Endothelial cell of umbilical vein (primary cell): ENCODE data around the gene BIK. TPM values are rescaled to one million over a fixed set of nuclear protein-coding genes. Genes with fewer than 3 reads are reported as not detected.

Experiments
- BruUV-seq: library from RNA; stranded (reverse); fragments of 400-500 nt; replicated peaks from 2 replicates; lab custom pipeline; 2021; lab: Mats Ljungman, UMichigan
- CTCF ChIA-PET: fragments of 300-600, 350-600 bp; sonication (Branson Sonifier 250); formaldehyde crosslinking; loops from one replicate; lab custom pipeline; 2021; ENCODE audit warnings: antibody characterized with exemption, inconsistent platforms; lab: Charles Lee
- POLR2A ChIA-PET: fragments of 300-600, 350-600 bp; sonication (Branson Sonifier 250); formaldehyde crosslinking; loops from one replicate; lab custom pipeline; 2021; ENCODE audit warnings: antibody characterized with exemption, inconsistent platforms; lab: Charles Lee
- DNase-seq: peaks from one replicate; pipeline ENCODE4 v3.0.0-alpha.2; 2011; ENCODE audit warnings: low read depth, low spot score
- FAIRE-seq: peaks from 2 replicates; lab custom pipeline; 2011; peaks lifted over from hg19 to GRCh38; lab: Jason Lieb, UNC
- H2AFZ ChIP-seq: 2 replicates; pipeline ENCODE4 v1.6.0; 2012; ENCODE audit warnings: low read depth, low read length, control low read depth, inconsistent platforms
- H3K27ac ChIP-seq: 2 replicates; pipeline ENCODE4 v1.5.1; 2011; ENCODE audit warnings: low read depth, mild to moderate bottlenecking, control low read depth, low read length, moderate library complexity; ENCODE audit not compliant: insufficient read depth
- H3K27me3 ChIP-seq, 2 experiments: 2 replicates each; pipeline versions ENCODE4 v1.6.0 to v1.6.1; 2011; ENCODE audit warnings: low read length in 2 of 2, mixed read lengths in 1 of 2; ENCODE audit not compliant: control insufficient read depth in 2 of 2, insufficient read depth in 2 of 2
- H3K36me3 ChIP-seq, 2 experiments: 2 replicates in 1 of 2; 3 replicates in 1 of 2; pipeline ENCODE4 v1.5.1; 2011; ENCODE audit warnings: low read length in 2 of 2, mild to moderate bottlenecking in 1 of 2, moderate library complexity in 1 of 2; ENCODE audit not compliant: control insufficient read depth in 2 of 2, insufficient read depth in 2 of 2; ENCODE audit errors: extremely low read depth in 1 of 2
- H3K4me1 ChIP-seq: 3 replicates; pipeline ENCODE4 v1.5.1; 2011; ENCODE audit warnings: mild to moderate bottlenecking, low read length; ENCODE audit not compliant: control insufficient read depth, insufficient read depth; ENCODE audit errors: extremely low read depth
- H3K4me2 ChIP-seq: 2 replicates; pipeline ENCODE4 v1.6.1; 2011; ENCODE audit warnings: low read length, control low read depth, mixed read lengths; ENCODE audit not compliant: insufficient read depth
- H3K4me3 ChIP-seq, 3 experiments: fragments of 200-600 bp in 1 of 3; sonication (generic), shearing (Covaris generic) in 1 of 3; replicated peaks in 1 of 3; 2 replicates each; pipeline ENCODE4 v1.5.1; 2011 to 2016; ENCODE audit warnings: control low read depth in 3 of 3, low read length in 3 of 3, mild to moderate bottlenecking in 2 of 3, inconsistent platforms in 1 of 3, low read depth in 1 of 3, moderate library complexity in 1 of 3; ENCODE audit not compliant: insufficient read depth in 1 of 3
- H3K79me2 ChIP-seq: 2 replicates; pipeline ENCODE4 v1.6.0; 2012; ENCODE audit warnings: low read length, inconsistent platforms; ENCODE audit not compliant: control insufficient read depth, insufficient read depth
- H3K9ac ChIP-seq: replicated peaks from 2 replicates; pipeline ENCODE3; 2011; ENCODE audit warnings: low read length, control low read depth; ENCODE audit not compliant: insufficient read depth; ENCODE audit errors: extremely low read depth
- H3K9me1 ChIP-seq: replicated peaks from 3 replicates; pipeline ENCODE4 v1.6.0; 2011; ENCODE audit warnings: mild to moderate bottlenecking, low read length; ENCODE audit not compliant: control insufficient read depth, insufficient read depth; ENCODE audit errors: extremely low read depth
- H3K9me3 ChIP-seq: replicated peaks from 2 replicates; pipeline ENCODE4 v1.5.1; 2012; ENCODE audit warnings: low read length, inconsistent platforms; ENCODE audit not compliant: control insufficient read depth, insufficient read depth
- H4K20me1 ChIP-seq: replicated peaks from 2 replicates; pipeline ENCODE3; 2011; ENCODE audit warnings: mild to moderate bottlenecking, low read length; ENCODE audit not compliant: control insufficient read depth, insufficient read depth; ENCODE audit errors: extremely low read depth
- CTCF ChIP-seq, 2 donors: IDR thresholded peaks; 1 replicate in 1 of 2; 2 replicates in 1 of 2; pipeline ENCODE4 v1.5.1; 2011; ENCODE audit warnings: low read length in 2 of 2, mild to moderate bottlenecking in 2 of 2, moderate library complexity in 2 of 2, control low read depth in 1 of 2, inconsistent platforms in 1 of 2, low read depth in 1 of 2; ENCODE audit not compliant: insufficient read depth in 1 of 2; ENCODE audit errors: extremely low read depth in 1 of 2
- EZH2 ChIP-seq: IDR thresholded peaks from 2 replicates; pipeline ENCODE4 v1.6.1; 2012; ENCODE audit warnings: borderline replicate concordance, low read depth, mild to moderate bottlenecking, moderate library complexity, low read length, inconsistent platforms; ENCODE audit not compliant: severe bottlenecking
- FOS ChIP-seq: IDR thresholded peaks from 2 replicates; pipeline ENCODE4 v1.6.1; 2011; ENCODE audit warnings: mild to moderate bottlenecking, low read length, moderate library complexity, borderline replicate concordance; ENCODE audit not compliant: insufficient read depth
- GATA2 ChIP-seq: IDR thresholded peaks from 2 replicates; pipeline ENCODE4 v1.7.0; 2011; ENCODE audit warnings: low read depth, mild to moderate bottlenecking, moderate library complexity, mixed read lengths, low read length; ENCODE audit not compliant: insufficient read length, insufficient read depth
- JUN ChIP-seq: IDR thresholded peaks from 2 replicates; pipeline ENCODE4 v1.6.1; 2011; ENCODE audit warnings: borderline replicate concordance, low read depth; ENCODE audit not compliant: insufficient read length, insufficient read depth
- MAX ChIP-seq: IDR thresholded peaks from 2 replicates; pipeline ENCODE4 v1.6.1; 2011; ENCODE audit not compliant: insufficient read depth, insufficient read length
- MYC ChIP-seq: IDR thresholded peaks from one replicate; pipeline ENCODE4 v1.6.1; 2011; ENCODE audit warnings: mild to moderate bottlenecking, low read depth, low read length
- POLR2A ChIP-seq: IDR thresholded peaks from 2 replicates; pipeline ENCODE4 v1.6.1; 2012; ENCODE audit warnings: low read depth, mild to moderate bottlenecking, control low read depth, low read length
- POLR2AphosphoS5 ChIP-seq: IDR thresholded peaks from 2 replicates; pipeline ENCODE4 v1.6.1; 2012; ENCODE audit warnings: low read depth, mild to moderate bottlenecking, control low read depth, low read length, moderate library complexity; ENCODE audit not compliant: insufficient read depth
- dilution Hi-C: fragments of 300-500 bp; cut with MboI; formaldehyde crosslinking; loops from one replicate; pipeline ENCODE4 v1.15.0; 2019; ENCODE audit warnings: low sequenced_read_pairs; ENCODE audit not compliant: extremely low pct_ligation_motif_present
- intact Hi-C: fragments of 100-400 bp; cut with micrococcal nuclease; formaldehyde crosslinking; loops from one replicate; pipeline ENCODE4 v1.10.0; 2022
- polyA plus RNA-seq, 4 experiments: library from polyadenylated mRNA; depleted of rRNA in 3 of 4; stranded (reverse) in 3 of 4; unstranded in 1 of 4; fragments of >200 nt; gene quantifications; 2 replicates each; pipeline versions ENCODE4 v1.2.1 to v1.2.3, GENCODE V29; 2011 to 2012; ENCODE audit warnings: missing spikeins in 1 of 4
- total RNA-seq: library from RNA; stranded (reverse); gene quantifications from 2 replicates; pipeline ENCODE4 v1.2.3, GENCODE V29; 2021

The BIK gene
- total and polyA plus RNA-seq, 2 donors (not counting 3 experiments of a cell fraction or from before 2014, with no cell fraction given) = 0.49 to 0.95 TPM

GRCh38 chr22:43079742-43080141 lies 30.8 kb upstream of the BIK start:
- BruUV-seq = no TSS peak
- ChIA-PET CTCF (no interaction called here), POLR2A (no interaction called here)
- no peaks in the 10 kb centered on the region for H3K4me1 ChIP-seq
- no peaks in the 10 kb centered on the region for H4K20me1 ChIP-seq
- FAIRE-seq (no peak), DNase-seq (no peak)
- no peak overlapping the region for H3K9ac ChIP-seq
- H2AFZ ChIP-seq = no peak overlapping the region
- no peak overlapping the region for H3K4me3 ChIP-seq
- no peaks in the 10 kb centered on the region for H3K9me3 ChIP-seq
- no peaks in the 10 kb centered on the region for H3K27me3 ChIP-seq
- H3K79me2 ChIP-seq = no peaks in the 10 kb centered on the region
- no peak for TF ChIP-seq MAX
- TF ChIP-seq GATA2 = no peak
- no peaks in the 10 kb centered on the region for H3K36me3 ChIP-seq
- no peak overlapping the region for H3K27ac ChIP-seq
- no peaks in the 10 kb centered on the region for H3K9me1 ChIP-seq
- no peak overlapping the region for H3K4me2 ChIP-seq
- intact Hi-C loops (no loop called here), dilution Hi-C loops (no loop called here)

DNA sequence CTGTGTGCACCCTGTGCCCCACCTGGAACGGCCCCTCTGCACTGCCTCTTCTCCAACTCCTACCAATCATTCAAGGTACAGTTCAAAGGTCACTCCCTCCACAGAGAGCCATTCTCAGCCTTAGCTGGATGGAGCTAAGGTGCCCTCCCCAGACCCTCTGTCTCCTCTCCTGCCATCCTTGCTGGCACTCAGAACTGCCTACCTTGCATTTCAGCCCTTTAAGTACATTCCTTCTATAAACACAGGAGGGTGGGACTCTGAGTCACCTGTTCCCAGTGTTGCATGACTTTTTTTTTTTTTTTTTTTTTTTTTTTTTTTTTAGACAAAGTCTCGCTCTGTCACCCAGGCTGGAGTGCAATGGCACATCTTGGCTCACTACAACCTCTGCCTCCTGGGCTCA lies 29.9 kb upstream of the BIK start:
- Histone ChIP-seq H3K9me1 (no peaks in the 10 kb centered on the region), H3K4me1 (no peaks in the 10 kb centered on the region), H3K36me3 (no peaks in the 10 kb centered on the region), H3K4me3 (no peak overlapping the region), H3K9ac (no peak overlapping the region), H2AFZ (no peak overlapping the region), H3K27ac (no peak overlapping the region), H3K9me3 (no peaks in the 10 kb centered on the region), H4K20me1 (no peaks in the 10 kb centered on the region), H3K79me2 (no peaks in the 10 kb centered on the region), H3K4me2 (no peak overlapping the region), H3K27me3 (no peaks in the 10 kb centered on the region)
- POLR2A ChIA-PET = no interaction called here
- FAIRE-seq (no peak), DNase-seq (no peak)
- TF ChIP-seq MAX (no peak), CTCF (IDR thresholded peaks at IDR 0.05; ENCODE audit: extremely low read depth in 1 of 2, insufficient read depth in 1 of 2, low read depth in 1 of 2, low read length in 2 of 2) (no peak), POLR2AphosphoS5 (no peak), JUN (no peak), GATA2 (no peak), POLR2A (no peak), EZH2 (no peak), MYC (no peak), FOS (no peak)
- no TSS peak for BruUV-seq
- CTCF ChIA-PET = interaction anchor here (2.3 kb wide), 1 partner anchor 20 kb away, joined by 8 read pairs; no protein-coding TSS in a partner anchor
- intact Hi-C loops (no loop called here), dilution Hi-C loops (no loop called here)
